ENCODE results near the gene HEPACAM.

DNA sequence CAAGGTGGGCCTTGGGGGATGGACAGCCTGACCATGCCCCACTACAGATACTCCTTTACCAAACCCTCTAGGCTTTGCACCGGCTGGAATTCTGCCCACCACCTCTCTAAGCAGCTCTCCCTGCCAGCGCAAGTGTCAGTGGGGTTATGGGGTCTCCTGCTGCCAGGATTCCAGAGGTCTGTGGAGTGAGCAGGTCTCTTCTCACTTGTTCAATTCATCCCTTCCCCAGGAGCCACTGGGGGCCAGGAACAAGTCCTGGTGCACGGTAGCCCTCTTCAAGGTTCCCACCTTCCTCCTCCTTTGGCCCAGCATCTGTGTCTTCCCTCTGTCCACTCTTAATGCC is 48.6 kb upstream of the HEPACAM start:
- TF ChIP-seq, protein P1, sequence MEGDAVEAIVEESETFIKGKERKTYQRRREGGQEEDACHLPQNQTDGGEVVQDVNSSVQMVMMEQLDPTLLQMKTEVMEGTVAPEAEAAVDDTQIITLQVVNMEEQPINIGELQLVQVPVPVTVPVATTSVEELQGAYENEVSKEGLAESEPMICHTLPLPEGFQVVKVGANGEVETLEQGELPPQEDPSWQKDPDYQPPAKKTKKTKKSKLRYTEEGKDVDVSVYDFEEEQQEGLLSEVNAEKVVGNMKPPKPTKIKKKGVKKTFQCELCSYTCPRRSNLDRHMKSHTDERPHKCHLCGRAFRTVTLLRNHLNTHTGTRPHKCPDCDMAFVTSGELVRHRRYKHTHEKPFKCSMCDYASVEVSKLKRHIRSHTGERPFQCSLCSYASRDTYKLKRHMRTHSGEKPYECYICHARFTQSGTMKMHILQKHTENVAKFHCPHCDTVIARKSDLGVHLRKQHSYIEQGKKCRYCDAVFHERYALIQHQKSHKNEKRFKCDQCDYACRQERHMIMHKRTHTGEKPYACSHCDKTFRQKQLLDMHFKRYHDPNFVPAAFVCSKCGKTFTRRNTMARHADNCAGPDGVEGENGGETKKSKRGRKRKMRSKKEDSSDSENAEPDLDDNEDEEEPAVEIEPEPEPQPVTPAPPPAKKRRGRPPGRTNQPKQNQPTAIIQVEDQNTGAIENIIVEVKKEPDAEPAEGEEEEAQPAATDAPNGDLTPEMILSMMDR (IDR thresholded peaks at IDR 0.05): no peak
- TF ChIP-seq POLR2A (IDR thresholded peaks at IDR 0.05) (no peak), POLR2AphosphoS5 (IDR thresholded peaks at IDR 0.05; ENCODE audit: insufficient read depth in 1 of 2, low read depth in 1 of 2) (no peak)

Measured in vagina (tissue), 2 donors.